Gastroesophageal sphincter (tissue), 3 donors: ENCODE data around the gene MBOAT1.

Experiments
- EP300 ChIP-seq: sonication (generic); formaldehyde crosslinking; IDR thresholded peaks from one replicate; pipeline ENCODE4 v1.6.1; 2017; ENCODE audit warnings: antibody characterized with exemption, mild to moderate bottlenecking
- POLR2A ChIP-seq, 2 donors: fragments of 450-650 bp; IDR thresholded peaks; one replicate each; pipeline ENCODE4 v1.6.1; 2017; ENCODE audit warnings: antibody characterized with exemption in 2 of 2, mild to moderate bottlenecking in 2 of 2, moderate library complexity in 1 of 2
- TF ChIP-seq, protein P1 (sequence below), 4 experiments: fragments of 200-600 bp in 2 of 4; fragments of 450-650 bp in 2 of 4; sonication (generic) in 1 of 4; IDR thresholded peaks; one replicate each; pipeline ENCODE4 v1.5.1; 2017 to 2019; ENCODE audit warnings: antibody characterized with exemption in 4 of 4, mild to moderate bottlenecking in 2 of 4, moderate library complexity in 2 of 4

DNA sequence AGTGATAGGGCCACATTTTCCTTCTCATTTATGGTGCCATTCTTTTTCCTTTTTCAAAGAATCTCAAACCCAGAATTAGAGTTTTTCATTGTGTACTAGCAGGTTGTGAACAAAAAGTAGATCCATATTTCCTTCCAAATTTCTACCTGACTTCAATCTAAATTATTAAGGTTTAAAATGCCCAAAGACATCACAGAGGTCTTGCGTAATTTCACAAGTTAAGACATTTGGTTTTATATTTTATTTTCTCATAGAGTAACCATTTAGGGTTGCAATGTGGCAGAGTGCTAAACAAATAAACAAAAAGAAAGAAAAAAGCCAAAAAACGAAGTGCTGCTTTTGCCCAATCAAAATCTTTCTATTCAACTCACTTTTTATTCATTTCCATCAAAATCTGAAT lies 49.4 kb upstream of the MBOAT1 start:
- TF ChIP-seq, protein P1, sequence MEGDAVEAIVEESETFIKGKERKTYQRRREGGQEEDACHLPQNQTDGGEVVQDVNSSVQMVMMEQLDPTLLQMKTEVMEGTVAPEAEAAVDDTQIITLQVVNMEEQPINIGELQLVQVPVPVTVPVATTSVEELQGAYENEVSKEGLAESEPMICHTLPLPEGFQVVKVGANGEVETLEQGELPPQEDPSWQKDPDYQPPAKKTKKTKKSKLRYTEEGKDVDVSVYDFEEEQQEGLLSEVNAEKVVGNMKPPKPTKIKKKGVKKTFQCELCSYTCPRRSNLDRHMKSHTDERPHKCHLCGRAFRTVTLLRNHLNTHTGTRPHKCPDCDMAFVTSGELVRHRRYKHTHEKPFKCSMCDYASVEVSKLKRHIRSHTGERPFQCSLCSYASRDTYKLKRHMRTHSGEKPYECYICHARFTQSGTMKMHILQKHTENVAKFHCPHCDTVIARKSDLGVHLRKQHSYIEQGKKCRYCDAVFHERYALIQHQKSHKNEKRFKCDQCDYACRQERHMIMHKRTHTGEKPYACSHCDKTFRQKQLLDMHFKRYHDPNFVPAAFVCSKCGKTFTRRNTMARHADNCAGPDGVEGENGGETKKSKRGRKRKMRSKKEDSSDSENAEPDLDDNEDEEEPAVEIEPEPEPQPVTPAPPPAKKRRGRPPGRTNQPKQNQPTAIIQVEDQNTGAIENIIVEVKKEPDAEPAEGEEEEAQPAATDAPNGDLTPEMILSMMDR (IDR thresholded peaks at IDR 0.05), result no peak
- TF ChIP-seq POLR2A (IDR thresholded peaks at IDR 0.05) (no peak), EP300 (no peak)
